Hepatocyte (in vitro differentiated cells): ENCODE data around the gene LIX1. TPM values are rescaled to one million over a fixed set of nuclear protein-coding genes. Genes with fewer than 3 reads are reported as not detected.

Experiments
- DNase-seq: peaks from one replicate; pipeline ENCODE4 v3.0.0-alpha.2; 2016; ENCODE audit warnings: low spot score
- H2AFZ ChIP-seq: fragments of 200-600 bp; sonication (generic); 2 replicates; pipeline ENCODE4 v1.6.0; 2016; ENCODE audit warnings: antibody characterized with exemption, mild to moderate bottlenecking
- H3K27ac ChIP-seq: fragments of 200-600 bp; sonication (generic); 2 replicates; pipeline ENCODE4 v1.5.1; 2016; ENCODE audit warnings: mild to moderate bottlenecking
- H3K27me3 ChIP-seq: fragments of 200-600 bp; sonication (generic); 2 replicates; pipeline ENCODE4 v1.6.1; 2016
- H3K36me3 ChIP-seq: fragments of 200-600 bp; sonication (generic); replicated peaks from 2 replicates; pipeline ENCODE4 v1.5.1; 2016; ENCODE audit warnings: low read depth; ENCODE audit not compliant: insufficient read depth
- H3K4me1 ChIP-seq: fragments of 200-600 bp; sonication (generic); 2 replicates; pipeline ENCODE4 v1.5.1; 2016; ENCODE audit warnings: mild to moderate bottlenecking, moderate library complexity; ENCODE audit not compliant: insufficient read depth
- H3K4me2 ChIP-seq: fragments of 200-600 bp; sonication (generic); 2 replicates; pipeline ENCODE4 v1.6.0; 2016
- H3K4me3 ChIP-seq: fragments of 200-600 bp; sonication (generic); 2 replicates; pipeline ENCODE4 v1.5.1; 2016; ENCODE audit warnings: mild to moderate bottlenecking
- H3K79me2 ChIP-seq: fragments of 200-600 bp; sonication (generic); 2 replicates; pipeline ENCODE4 v1.6.0; 2017; ENCODE audit warnings: mild to moderate bottlenecking
- H3K9me2 ChIP-seq: fragments of 200-600 bp; sonication (generic); replicated peaks from 2 replicates; pipeline ENCODE4 v1.6.0; 2017; ENCODE audit warnings: mild to moderate bottlenecking; ENCODE audit not compliant: insufficient read depth
- H3K9me3 ChIP-seq: fragments of 200-600 bp; sonication (generic); 2 replicates; pipeline ENCODE4 v1.5.1; 2016; ENCODE audit warnings: low read depth, mild to moderate bottlenecking
- H4K20me1 ChIP-seq: fragments of 200-600 bp; sonication (generic); 2 replicates; pipeline ENCODE4 v1.6.0; 2016; ENCODE audit warnings: mild to moderate bottlenecking; ENCODE audit not compliant: insufficient read depth, poor library complexity, severe bottlenecking
- EZH2 ChIP-seq: fragments of 200-600 bp; sonication (generic); IDR thresholded peaks from 2 replicates; pipeline ENCODE4 v1.6.1; 2016; ENCODE audit warnings: antibody characterized with exemption, mild to moderate bottlenecking, borderline replicate concordance
- EZH2phosphoT487 ChIP-seq: fragments of 200-600 bp; sonication (generic); IDR thresholded peaks from one replicate; pipeline ENCODE4 v1.6.1; 2018; ENCODE audit warnings: antibody characterized with exemption, mild to moderate bottlenecking, low read depth, moderate library complexity; ENCODE audit not compliant: unreplicated experiment, severe bottlenecking
- WGBS: methylation state at CpG from one replicate; pipeline ENCODE4 v1.1.6; 2016; ENCODE audit warnings: low lambda C conversion rate; ENCODE audit errors: missing lambda C conversion rate; 5-methylcytosine and 5-hydroxymethylcytosine counted together
- polyA plus RNA-seq: library from polyadenylated mRNA; unstranded; fragments of >200 nt; fragmentation: Nextera tagmentation; extraction: Ambion mirVana; gene quantifications from 2 replicates; pipeline ENCODE4 v1.2.1, GENCODE V29; 2016
- total RNA-seq: library from RNA; depleted of rRNA; stranded (reverse); fragments of >200 nt; gene quantifications from 2 replicates; pipeline ENCODE4 v1.2.3, GENCODE V29; 2014
- TF ChIP-seq, protein P1 (sequence below): fragments of 200-600 bp; sonication (generic); IDR thresholded peaks from 2 replicates; pipeline ENCODE4 v1.5.1; 2016; ENCODE audit warnings: antibody characterized with exemption, mild to moderate bottlenecking; ENCODE audit not compliant: poor library complexity

The LIX1 gene
- total and polyA plus RNA-seq, 2 experiments from 2014 or later, result 4.3 to 6.2 TPM

DNA sequence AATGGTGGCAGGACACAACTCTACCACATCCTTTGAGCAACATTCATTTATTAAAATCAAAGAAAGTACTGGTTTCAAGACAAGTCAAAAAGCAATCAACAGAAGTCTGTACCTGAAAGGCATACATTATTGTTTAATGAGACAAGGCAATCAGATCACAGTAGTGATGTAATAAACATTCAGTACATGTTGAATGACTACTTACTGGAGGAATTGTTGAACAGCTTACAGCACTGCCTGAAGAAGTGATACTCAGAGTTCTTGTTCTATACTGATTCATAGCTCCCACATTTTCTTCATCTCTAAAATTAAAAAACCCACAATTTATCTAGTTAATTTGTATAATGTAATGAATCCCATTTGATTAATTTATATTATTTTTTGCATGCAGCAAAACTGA, 22.4 kb upstream of the LIX1 start:
- Histone ChIP-seq H3K27ac (no peak overlapping the region), H3K4me1 (peaks cover 15% of the 10 kb centered on the region), H3K79me2 (no peaks in the 10 kb centered on the region), H3K27me3 (no peaks in the 10 kb centered on the region), H2AFZ (no peak overlapping the region), H3K9me3 (no peaks in the 10 kb centered on the region), H3K4me3 (no peak overlapping the region), H3K36me3 (peaks cover 6% of the 10 kb centered on the region), H3K4me2 (no peak overlapping the region), H4K20me1 (no peaks in the 10 kb centered on the region), H3K9me2 (no peaks in the 10 kb centered on the region)
- no peak for TF ChIP-seq EZH2
- no peak for TF ChIP-seq EZH2phosphoT487
- TF ChIP-seq, protein P1, sequence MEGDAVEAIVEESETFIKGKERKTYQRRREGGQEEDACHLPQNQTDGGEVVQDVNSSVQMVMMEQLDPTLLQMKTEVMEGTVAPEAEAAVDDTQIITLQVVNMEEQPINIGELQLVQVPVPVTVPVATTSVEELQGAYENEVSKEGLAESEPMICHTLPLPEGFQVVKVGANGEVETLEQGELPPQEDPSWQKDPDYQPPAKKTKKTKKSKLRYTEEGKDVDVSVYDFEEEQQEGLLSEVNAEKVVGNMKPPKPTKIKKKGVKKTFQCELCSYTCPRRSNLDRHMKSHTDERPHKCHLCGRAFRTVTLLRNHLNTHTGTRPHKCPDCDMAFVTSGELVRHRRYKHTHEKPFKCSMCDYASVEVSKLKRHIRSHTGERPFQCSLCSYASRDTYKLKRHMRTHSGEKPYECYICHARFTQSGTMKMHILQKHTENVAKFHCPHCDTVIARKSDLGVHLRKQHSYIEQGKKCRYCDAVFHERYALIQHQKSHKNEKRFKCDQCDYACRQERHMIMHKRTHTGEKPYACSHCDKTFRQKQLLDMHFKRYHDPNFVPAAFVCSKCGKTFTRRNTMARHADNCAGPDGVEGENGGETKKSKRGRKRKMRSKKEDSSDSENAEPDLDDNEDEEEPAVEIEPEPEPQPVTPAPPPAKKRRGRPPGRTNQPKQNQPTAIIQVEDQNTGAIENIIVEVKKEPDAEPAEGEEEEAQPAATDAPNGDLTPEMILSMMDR, result no peak
- no peak for DNase-seq

DNA sequence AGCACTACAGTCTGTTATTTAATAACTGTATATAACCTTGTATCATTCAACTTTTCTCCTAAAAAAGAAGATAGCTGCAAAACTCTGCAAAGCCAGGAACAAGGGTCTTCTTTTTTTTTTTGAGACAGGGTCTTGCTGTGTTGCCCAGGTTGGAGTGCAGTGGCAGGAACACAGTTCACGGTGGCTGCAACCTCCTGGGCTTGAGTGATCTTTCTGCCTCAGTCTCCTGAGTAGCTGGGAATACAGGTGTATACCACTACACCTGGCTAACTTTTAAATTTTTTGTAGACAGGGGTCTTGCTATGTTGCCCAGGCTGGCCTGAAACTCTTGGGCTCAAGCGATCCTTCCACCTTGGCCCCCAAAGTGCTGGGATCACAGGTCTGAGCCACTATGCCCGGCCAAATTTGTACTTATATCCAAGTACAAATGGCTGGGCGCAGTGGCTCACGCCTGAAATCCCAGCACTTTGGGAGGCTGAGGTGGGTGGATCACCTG, 21.4 kb upstream of the LIX1 start:
- Histone ChIP-seq H3K36me3 (peaks cover 6% of the 10 kb centered on the region), H3K27ac (no peak overlapping the region), H3K79me2 (no peaks in the 10 kb centered on the region), H3K9me2 (no peaks in the 10 kb centered on the region), H3K4me2 (no peak overlapping the region), H3K27me3 (no peaks in the 10 kb centered on the region), H3K9me3 (no peaks in the 10 kb centered on the region), H2AFZ (no peak overlapping the region), H4K20me1 (no peaks in the 10 kb centered on the region), H3K4me1 (peaks cover 15% of the 10 kb centered on the region), H3K4me3 (no peak overlapping the region)
- DNase-seq, result no peak
- TF ChIP-seq EZH2 (no peak), EZH2phosphoT487 (no peak)
- TF ChIP-seq, protein P1, result no peak
- WGBS, result 98% methylated on average over 5 of the region's 5 CpGs

DNA sequence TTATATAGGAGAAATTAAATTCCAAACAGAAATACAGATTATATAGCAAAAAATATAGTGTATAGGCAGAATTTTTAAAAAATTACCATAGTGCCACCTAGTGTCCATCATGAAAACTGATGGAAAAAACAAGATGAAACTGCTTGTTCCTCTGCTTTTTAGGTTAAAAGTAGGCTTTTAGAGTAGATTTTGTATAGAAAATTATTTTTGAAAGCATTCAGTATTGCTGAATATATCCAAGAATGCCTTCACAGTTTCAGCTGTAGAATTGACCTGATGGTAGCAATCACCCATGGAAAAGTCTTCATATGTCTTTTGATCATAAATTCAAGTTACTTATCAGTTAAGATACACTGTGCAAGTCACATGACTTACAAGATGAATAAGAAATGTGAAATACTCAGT, 21.0 kb upstream of the LIX1 start:
- no peaks in the 10 kb centered on the region for H4K20me1 ChIP-seq
- H3K4me2 ChIP-seq, result no peak overlapping the region
- TF ChIP-seq, protein P1, result peak; percentile 69
- TF ChIP-seq EZH2phosphoT487, result no peak
- DNase-seq, result no peak
- no peak overlapping the region for H3K4me3 ChIP-seq
- no peak overlapping the region for H3K27ac ChIP-seq
- no peaks in the 10 kb centered on the region for H3K79me2 ChIP-seq
- no peaks in the 10 kb centered on the region for H3K27me3 ChIP-seq
- peaks cover 6% of the 10 kb centered on the region for H3K36me3 ChIP-seq
- no peaks in the 10 kb centered on the region for H3K9me2 ChIP-seq
- H3K4me1 ChIP-seq, result peaks cover 15% of the 10 kb centered on the region
- H2AFZ ChIP-seq, result no peak overlapping the region
- no peaks in the 10 kb centered on the region for H3K9me3 ChIP-seq

DNA sequence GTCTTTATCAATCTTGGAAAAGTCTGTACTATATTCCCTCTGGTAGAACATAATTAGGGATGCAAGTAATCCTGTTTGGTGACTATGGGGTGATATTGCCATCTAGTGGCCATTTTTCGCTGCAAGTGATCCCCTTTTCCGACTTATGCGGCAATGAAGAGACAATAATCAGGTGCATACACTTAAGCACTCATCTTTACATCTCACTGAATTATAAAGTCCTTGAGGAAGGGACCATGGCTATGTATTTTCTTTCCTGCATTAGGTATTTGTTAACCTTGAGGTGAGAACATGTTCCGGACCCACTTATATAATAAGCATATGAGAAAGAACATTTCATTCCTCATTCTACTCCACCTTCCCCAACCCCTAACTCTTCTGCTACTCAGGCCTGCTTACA, 19.6 kb upstream of the LIX1 start:
- H3K27me3 ChIP-seq, result no peaks in the 10 kb centered on the region
- peak; percentile 85 for DNase-seq
- H3K4me1 ChIP-seq, result peaks cover 15% of the 10 kb centered on the region
- no peaks in the 10 kb centered on the region for H4K20me1 ChIP-seq
- TF ChIP-seq EZH2, result no peak
- TF ChIP-seq, protein P1, result peak; percentile 90
- no peak overlapping the region for H3K4me2 ChIP-seq
- no peak overlapping the region for H3K4me3 ChIP-seq
- WGBS, result 31% methylated on average over 4 of the region's 4 CpGs
- peaks cover 7% of the 10 kb centered on the region for H3K9me3 ChIP-seq
- H3K79me2 ChIP-seq, result no peaks in the 10 kb centered on the region
- H3K36me3 ChIP-seq, result peaks cover 6% of the 10 kb centered on the region
- H3K27ac ChIP-seq, result no peak overlapping the region
- H3K9me2 ChIP-seq, result no peaks in the 10 kb centered on the region
- no peak overlapping the region for H2AFZ ChIP-seq
